Thymus (tissue), 11 donors: Measurements from ENCODE around the gene SLC2A4. TPM values are rescaled to one million over a fixed set of nuclear protein-coding genes. Genes with fewer than 3 reads are reported as not detected.

Experiments used
- DNase-seq, 9 donors: peaks; one replicate each; pipeline ENCODE4 v3.0.0-alpha.2; 2013; ENCODE audit warnings: low spot score in 9 of 9, low read depth in 6 of 9, missing footprints in 1 of 9
- H3K27ac ChIP-seq, 2 donors: one replicate each; pipeline ENCODE4 v1.5.1; 2013; ENCODE audit warnings: control low read depth in 1 of 2, low read depth in 1 of 2, low read length in 1 of 2, mild to moderate bottlenecking in 1 of 2, moderate library complexity in 1 of 2
- H3K27me3 ChIP-seq, 2 donors: one replicate each; pipeline ENCODE4 v1.5.1; 2013; ENCODE audit warnings: low read length in 1 of 2; ENCODE audit not compliant: control insufficient read depth in 2 of 2, insufficient read depth in 1 of 2
- H3K36me3 ChIP-seq, 2 donors: one replicate each; pipeline ENCODE4 v1.5.1; 2013; ENCODE audit warnings: low read length in 1 of 2, mild to moderate bottlenecking in 1 of 2, moderate library complexity in 1 of 2; ENCODE audit not compliant: control insufficient read depth in 2 of 2, insufficient read depth in 2 of 2
- H3K4me1 ChIP-seq, 2 donors: one replicate each; pipeline ENCODE4 v1.5.1; 2013; ENCODE audit warnings: low read length in 2 of 2; ENCODE audit not compliant: control insufficient read depth in 2 of 2, insufficient read depth in 2 of 2
- H3K4me3 ChIP-seq, 2 donors: one replicate each; pipeline ENCODE4 v1.5.1; 2013; ENCODE audit warnings: low read length in 2 of 2, control low read depth in 1 of 2, mild to moderate bottlenecking in 1 of 2
- H3K9me3 ChIP-seq, 2 donors: one replicate each; pipeline ENCODE4 v1.5.1; 2013; ENCODE audit warnings: low read length in 1 of 2, mild to moderate bottlenecking in 1 of 2; ENCODE audit not compliant: control insufficient read depth in 2 of 2, insufficient read depth in 1 of 2
- WGBS: extraction: QIAGEN DNeasy Blood & Tissue Kit; methylation state at CpG from one replicate; pipeline ENCODE4 v1.1.7; 2013; 5-methylcytosine and 5-hydroxymethylcytosine counted together
- polyA plus RNA-seq: library from polyadenylated mRNA; stranded (reverse); fragments of 200-250 nt; gene quantifications from one replicate; pipeline ENCODE4 v1.2.3, GENCODE V29; 2013
- total RNA-seq: library from RNA; stranded (reverse); fragments of 120-200 nt; gene quantifications from one replicate; pipeline ENCODE4 v1.2.4, GENCODE V29; 2013
- donor health status: healthy.

The SLC2A4 gene
- total and polyA plus RNA-seq, 2 donors, result 0.19 to 1.2 TPM

DNA sequence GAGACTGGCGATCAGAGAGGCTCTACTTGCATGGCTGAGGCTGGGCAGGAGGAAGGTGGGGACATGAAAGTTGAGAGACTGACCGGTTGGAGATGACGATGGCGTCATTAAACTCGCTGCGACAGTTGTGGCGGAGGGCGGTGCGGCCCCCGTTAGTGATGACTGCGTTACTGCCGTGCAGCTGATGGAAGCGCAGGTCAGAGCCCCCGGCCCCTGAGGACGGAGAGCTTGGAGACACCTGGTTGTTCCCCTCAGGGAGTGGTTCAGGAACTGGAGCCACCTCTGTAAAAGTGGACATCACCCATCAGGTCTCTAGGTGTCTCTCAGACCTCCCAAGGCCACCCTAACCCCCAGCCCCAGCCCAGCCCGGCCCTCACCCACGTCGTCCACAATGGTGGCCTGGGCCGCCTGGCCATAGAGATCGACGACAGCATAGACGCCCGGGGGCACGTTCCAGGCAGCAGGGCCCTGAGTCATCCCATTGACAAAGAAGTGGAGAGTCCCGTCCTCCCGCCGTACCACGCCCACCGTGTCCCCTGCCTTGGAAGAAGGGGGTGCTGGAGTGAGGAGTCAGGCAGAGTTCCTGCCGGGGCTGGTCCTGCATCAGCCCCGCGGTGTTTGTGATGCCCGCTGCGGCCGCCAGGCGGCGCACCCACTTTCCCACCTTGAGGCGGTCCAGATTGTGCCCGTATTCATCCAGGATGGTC is 42.4 kb downstream of the SLC2A4 start:
- Histone ChIP-seq H3K4me3 (no peak overlapping the region), H3K27ac (no peak overlapping the region), H3K36me3 (peaks cover 65 to 68% of the 10 kb centered on the region in 2 donors), H3K27me3 (no peaks in the 10 kb centered on the region), H3K4me1 (peaks cover 5 to 14% of the 10 kb centered on the region in 2 donors), H3K9me3 (no peaks in the 10 kb centered on the region)
- 76% methylated on average over 39 of the region's 39 CpGs for WGBS
- DNase-seq, result peak in 3 of 9 donors; percentile 47 to 63 (median 49)

- WGBS, result 93% methylated on average over 3 of the region's 3 CpGs
- no peaks in the 10 kb centered on the region for H3K27me3 ChIP-seq
Measured at GRCh38 chr17:7324438-7324779, 42.9 kb downstream of the SLC2A4 start.

GRCh38 chr17:7325031-7325528 is 43.6 kb downstream of the SLC2A4 start:
- Histone ChIP-seq H3K4me1 (peaks cover 5 to 19% of the 10 kb centered on the region in 2 donors), H3K4me3 (no peak overlapping the region), H3K27ac (no peak overlapping the region), H3K36me3 (peaks cover 62 to 65% of the 10 kb centered on the region in 2 donors), H3K9me3 (no peaks in the 10 kb centered on the region), H3K27me3 (no peaks in the 10 kb centered on the region)
- DNase-seq, result no peak
- WGBS, result 96% methylated on average over 19 of the region's 19 CpGs

More at GRCh38 chr17:7324438-7324779, 42.9 kb downstream of the SLC2A4 start:
- no peak for DNase-seq
- Histone ChIP-seq H3K4me1 (peaks cover 5 to 14% of the 10 kb centered on the region in 2 donors), H3K9me3 (no peaks in the 10 kb centered on the region), H3K27ac (no peak overlapping the region), H3K36me3 (peaks cover 62 to 66% of the 10 kb centered on the region in 2 donors), H3K4me3 (no peak overlapping the region)

DNA sequence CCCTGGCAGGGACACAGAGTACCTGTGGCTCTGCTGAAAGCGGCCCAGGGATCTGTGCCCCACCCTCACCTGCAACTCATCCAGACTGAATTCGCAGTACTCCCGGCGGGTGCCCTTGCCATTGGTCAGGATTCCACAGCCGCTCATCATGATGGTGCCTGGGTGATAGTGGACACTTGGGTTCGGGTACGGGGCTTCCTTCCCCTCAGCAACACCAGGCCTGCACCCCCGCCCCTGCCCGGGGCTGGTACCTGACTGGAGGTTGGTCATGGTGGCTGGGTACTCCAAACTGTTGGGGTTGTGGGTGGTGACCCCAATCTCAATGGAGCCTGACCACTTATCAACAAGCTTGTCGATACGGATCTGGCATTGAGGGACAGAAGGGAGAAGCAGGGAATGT is 44.7 kb downstream of the SLC2A4 start:
- no peak for DNase-seq
- 97% methylated on average over 11 of the region's 11 CpGs for WGBS
- peaks cover 51 to 54% of the 10 kb centered on the region in 2 donors for H3K36me3 ChIP-seq

GRCh38 chr17:7327056-7327455 is 45.5 kb downstream of the SLC2A4 start:
- DNase-seq, result no peak
- 96% methylated on average over 7 of the region's 7 CpGs for WGBS
- no peak overlapping the region for H3K4me3 ChIP-seq
- no peak overlapping the region for H3K27ac ChIP-seq
- H3K27me3 ChIP-seq, result no peaks in the 10 kb centered on the region
- peaks cover 15 to 39% of the 10 kb centered on the region in 2 donors for H3K4me1 ChIP-seq
- peaks cover 43 to 45% of the 10 kb centered on the region in 2 donors for H3K36me3 ChIP-seq
- H3K9me3 ChIP-seq, result peaks cover 0 to 2% of the 10 kb centered on the region in 2 donors

More for the DNA sequence above, 44.7 kb downstream of the SLC2A4 start:
- H3K9me3 ChIP-seq, result no peaks in the 10 kb centered on the region
- no peaks in the 10 kb centered on the region for H3K27me3 ChIP-seq
- H3K4me3 ChIP-seq, result no peak overlapping the region
- H3K27ac ChIP-seq, result no peak overlapping the region
- H3K4me1 ChIP-seq, result peaks cover 10 to 30% of the 10 kb centered on the region in 2 donors

GRCh38 chr17:7327501-7327900 is 46.0 kb downstream of the SLC2A4 start:
- H3K4me3 ChIP-seq, result no peak overlapping the region
- peaks cover 19 to 43% of the 10 kb centered on the region in 2 donors for H3K4me1 ChIP-seq
- no peak overlapping the region for H3K27ac ChIP-seq
- H3K36me3 ChIP-seq, result peaks cover 38 to 41% of the 10 kb centered on the region in 2 donors
- H3K27me3 ChIP-seq, result no peaks in the 10 kb centered on the region
- no peak for DNase-seq
- H3K9me3 ChIP-seq, result peaks cover 0 to 2% of the 10 kb centered on the region in 2 donors
- 98% methylated on average over 17 of the region's 17 CpGs for WGBS

GRCh38 chr17:7328009-7328408 is 46.5 kb downstream of the SLC2A4 start:
- 94% methylated on average over 1 of the region's 1 CpG for WGBS
- Histone ChIP-seq H3K4me1 (peaks cover 23 to 45% of the 10 kb centered on the region in 2 donors), H3K4me3 (no peak overlapping the region), H3K27ac (no peak overlapping the region), H3K9me3 (peaks cover 0 to 2% of the 10 kb centered on the region in 2 donors), H3K36me3 (peaks cover 33 to 35% of the 10 kb centered on the region in 2 donors), H3K27me3 (no peaks in the 10 kb centered on the region)
- DNase-seq, result no peak

DNA sequence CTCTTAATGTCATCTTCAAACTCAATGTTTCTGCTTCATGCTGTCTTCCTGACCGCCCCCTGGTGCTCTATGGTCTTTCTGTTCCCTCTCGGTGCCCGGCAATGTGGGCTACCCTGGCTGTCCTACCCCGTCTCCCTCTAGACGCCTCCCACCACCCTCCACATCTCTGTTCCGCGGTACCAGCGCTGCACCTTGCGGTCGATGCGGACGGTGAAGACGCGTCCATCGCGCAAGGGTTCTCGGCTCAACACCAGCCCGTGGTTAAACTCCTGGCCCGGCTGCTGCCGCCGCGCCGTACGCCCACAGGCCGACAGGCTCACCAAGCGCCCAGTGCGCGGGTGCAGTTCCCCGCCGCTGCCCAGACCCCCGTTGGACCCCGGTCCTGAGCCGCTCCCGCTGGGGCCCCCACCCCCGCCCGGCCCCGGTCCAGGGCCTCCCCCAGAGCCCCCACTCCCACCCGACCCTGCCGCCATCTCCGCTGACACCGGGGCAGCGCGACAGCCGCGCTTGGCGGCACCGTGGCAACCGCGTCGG is 47.4 kb downstream of the SLC2A4 start, which contains the start of gene NEURL4:
TSS of gene NEURL4 (minus strand) at position 496 of the 534 bp plus-strand sequence. CDS start at position 473, 23 bp downstream.
- Histone ChIP-seq H3K9me3 (peaks cover 0 to 2% of the 10 kb centered on the region in 2 donors), H3K27me3 (no peaks in the 10 kb centered on the region), H3K4me3 (peak within 1 kb of the TSS; percentile 77 to 85), H3K4me1 (peaks cover 23 to 52% of the 10 kb centered on the region in 2 donors), H3K36me3 (peaks cover 24 to 26% of the 10 kb centered on the region in 2 donors), H3K27ac (peak within 1 kb of the TSS; percentile 95 to 98)
- no peak for DNase-seq
- under 1% methylated on average over 50 of the region's 50 CpGs for WGBS

- peaks cover 0 to 2% of the 10 kb centered on the region in 2 donors for H3K9me3 ChIP-seq
- H3K27ac ChIP-seq, result peak overlapping the region; percentile 95 to 98
- no peaks in the 10 kb centered on the region for H3K27me3 ChIP-seq
- peak; percentile 94 to 100 (median 98) for DNase-seq
- peak overlapping the region; percentile 77 to 85 for H3K4me3 ChIP-seq
- H3K36me3 ChIP-seq, result peaks cover 18 to 22% of the 10 kb centered on the region in 2 donors
- H3K4me1 ChIP-seq, result peaks cover 23 to 57% of the 10 kb centered on the region in 2 donors
- WGBS, result under 1% methylated on average over 43 of the region's 43 CpGs
Measured at GRCh38 chr17:7329374-7329996, 48.0 kb downstream of the SLC2A4 start.
